Stimulated activated naive CD8-positive, alpha-beta T cell treated with anti-CD3 and anti-CD28 coated beads, Interleukin-15, Interleukin-2, amounts not matched to agents 100 U/mL and 50 U/mL, for 24 hours (primary cell): Measurements from ENCODE around the gene SLC27A5.
"Not testable (repeated sequence)": the region's sequence is repeated elsewhere in the genome, so short reads cannot be mapped to it uniquely, and the experiment has no call there.

Experiments
- ATAC-seq: fragments of 150-1000 bp; cut with Tn5 transposase; one replicate; pipeline ENCODE4 v1.10.0; 2021
- DNase-seq: peaks from one replicate; pipeline ENCODE4 v3.0.0; 2021

The SLC27A5 gene

GRCh38 chr19:58550362-58551122, 38.8 kb upstream of the SLC27A5 start:
- ATAC-seq (no peak), DNase-seq (no peak)

- ATAC-seq (no peak), DNase-seq (no peak)
These were observed 38.0 kb upstream of the SLC27A5 start for GRCh38 chr19:58549664-58550361.

- no peak for DNase-seq
These were observed 37.3 kb upstream of the SLC27A5 start for GRCh38 chr19:58548859-58549663.

GRCh38 chr19:58547323-58548312, 35.8 kb upstream of the SLC27A5 start:
- DNase-seq = no peak
- ATAC-seq = no peak

More at GRCh38 chr19:58548859-58549663, 37.3 kb upstream of the SLC27A5 start:
- ATAC-seq = no peak

GRCh38 chr19:58546019-58546530, 34.3 kb upstream of the SLC27A5 start:
- DNase-seq (no peak), ATAC-seq (no peak)

- DNase-seq (no peak), ATAC-seq (no peak)
These were observed 33.7 kb upstream of the SLC27A5 start for GRCh38 chr19:58545286-58546018.

GRCh38 chr19:58544591-58545285, 32.9 kb upstream of the SLC27A5 start:
- ATAC-seq = peak; percentile 29
- DNase-seq = peak; percentile 84

GRCh38 chr19:58543826-58544590, 32.2 kb upstream of the SLC27A5 start, which contains the start of gene TRIM28:
Gene TRIM28 (plus strand): TSS chr19:58544064. CDS start chr19:58544758, 694 bp downstream.
- peak; percentile 99 for ATAC-seq
- peak; percentile 100 for DNase-seq

- DNase-seq, ATAC-seq: not testable (repeated sequence)
These were observed 31.0 kb upstream of the SLC27A5 start for GRCh38 chr19:58542641-58543372.

GRCh38 chr19:58539169-58539559, 27.4 kb upstream of the SLC27A5 start:
- not testable (repeated sequence) for DNase-seq, ATAC-seq

- DNase-seq = peak; percentile 64
- peak; percentile 94 for ATAC-seq
These were observed 26.7 kb upstream of the SLC27A5 start for GRCh38 chr19:58538257-58539168.

- ATAC-seq (no peak), DNase-seq (no peak)
These were observed 25.3 kb upstream of the SLC27A5 start for GRCh38 chr19:58536852-58537798.

- ATAC-seq = no peak
- DNase-seq = no peak
These were observed 24.1 kb upstream of the SLC27A5 start for GRCh38 chr19:58535857-58536256.

GRCh38 chr19:58531034-58531840, 19.4 kb upstream of the SLC27A5 start:
- ATAC-seq (no peak), DNase-seq (no peak)

GRCh38 chr19:58529405-58529804, 17.6 kb upstream of the SLC27A5 start:
- no peak for ATAC-seq
- no peak for DNase-seq
